8988T (cell line): ENCODE results near the gene KRTAP24-1.

ENCODE experiments used
- DNase-seq: peaks from one replicate; pipeline ENCODE4 v3.0.0; 2011

Gene KRTAP24-1, protein sequence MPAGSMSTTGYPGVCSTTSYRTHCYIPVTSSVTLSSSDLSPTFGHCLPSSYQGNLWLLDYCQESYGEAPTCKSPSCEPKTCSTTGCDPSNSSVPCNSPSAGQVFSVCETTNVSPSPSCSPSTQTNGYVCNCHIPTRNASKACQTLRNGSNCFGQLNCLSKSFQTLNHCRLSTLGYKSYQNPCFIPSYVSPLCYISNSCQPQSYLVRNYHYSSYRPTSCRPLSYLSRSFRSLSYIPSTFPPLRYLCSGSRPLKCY

DNA sequence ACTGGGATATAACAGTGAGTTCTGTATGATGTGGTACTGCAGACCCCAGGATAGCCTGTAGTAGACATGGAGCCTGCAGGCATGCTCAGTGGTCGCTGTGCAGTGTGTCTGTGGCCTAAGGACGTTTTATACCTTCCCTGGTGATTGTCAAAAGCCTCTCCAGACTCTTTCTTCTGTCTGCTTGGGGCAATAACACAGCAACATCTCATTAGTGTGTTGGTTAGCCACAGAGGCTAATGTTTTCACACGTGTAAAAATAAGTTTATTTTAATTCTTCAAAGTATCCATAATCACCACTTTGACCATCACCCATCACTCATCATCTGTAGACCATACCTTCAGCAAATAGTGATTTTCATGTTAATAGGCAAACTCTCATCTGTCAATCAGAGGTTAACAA lies at the start of gene KRTAP24-1:
TSS of gene KRTAP24-1 (minus strand) at position 101 of the 400 bp plus-strand sequence. CDS start at position 83, 18 bp downstream.
- DNase-seq: no peak

DNA sequence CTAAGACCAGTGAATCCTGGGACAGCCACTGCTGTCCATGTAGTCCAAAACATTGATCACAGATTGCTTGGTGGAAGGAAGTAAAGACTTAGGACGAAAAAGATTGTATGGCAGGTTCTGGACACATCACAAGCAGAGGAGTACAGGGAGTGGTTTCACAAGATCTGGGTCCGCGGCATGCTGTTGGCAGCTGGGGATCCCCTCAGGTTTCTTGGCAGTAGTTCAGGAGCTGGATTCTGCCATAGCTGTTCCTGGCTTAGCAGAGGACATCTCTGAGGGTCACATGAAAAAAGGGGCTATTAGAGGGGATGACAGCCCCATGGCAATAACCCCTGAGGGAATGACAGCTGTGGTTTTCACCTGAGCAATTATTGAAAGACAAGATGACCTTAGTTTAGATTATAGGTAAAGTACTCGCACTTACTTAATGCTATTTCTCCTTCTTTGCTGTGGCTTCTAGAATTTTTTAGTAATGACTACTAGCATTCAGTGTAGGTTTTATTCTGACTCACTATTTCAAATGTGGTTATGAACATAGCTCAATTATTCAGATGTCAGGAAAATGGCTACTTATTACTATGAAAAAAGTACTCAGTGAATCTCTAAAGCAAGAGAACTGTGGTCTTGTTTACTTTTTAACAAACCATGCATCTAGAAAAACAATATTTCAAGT lies 46.6 kb upstream of the KRTAP24-1 start:
- no peak for DNase-seq

DNA sequence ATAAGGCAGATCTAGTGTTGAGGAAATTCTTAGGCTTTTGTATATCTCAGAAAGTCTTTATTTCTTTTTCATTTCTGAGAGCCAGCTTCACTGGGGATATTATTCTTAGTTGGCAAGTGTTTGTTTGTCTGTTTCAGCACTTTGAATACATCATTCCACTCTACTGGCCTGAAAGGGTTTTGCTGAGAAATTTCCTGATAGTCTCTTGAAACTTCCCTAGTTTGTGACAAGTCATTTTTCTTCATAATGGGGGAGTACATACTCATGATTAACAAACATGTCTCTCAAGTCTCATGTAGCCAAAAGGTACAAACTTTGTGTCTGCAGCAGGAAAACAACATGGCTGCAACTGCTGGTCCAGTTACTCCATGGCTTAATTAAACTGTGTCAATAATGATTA lies 43.6 kb upstream of the KRTAP24-1 start:
- DNase-seq: no peak

DNA sequence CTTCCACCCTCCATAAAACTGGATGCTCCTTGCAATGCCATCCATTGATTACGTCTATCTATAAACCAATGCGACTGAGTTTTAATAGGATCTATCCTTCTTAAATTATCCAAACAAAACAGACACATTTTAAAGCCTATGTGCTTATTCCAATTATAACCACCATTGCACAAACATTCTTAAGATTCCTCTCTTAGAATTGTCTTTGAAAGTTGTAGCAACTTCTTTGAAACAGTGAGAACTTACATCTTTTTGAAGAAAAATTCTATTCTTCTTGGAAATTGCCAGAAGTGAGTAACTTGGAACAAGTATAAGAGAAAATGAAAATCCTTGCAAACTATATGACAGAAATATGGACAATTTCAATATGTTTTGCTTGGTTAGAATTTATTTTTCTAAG lies 37.5 kb upstream of the KRTAP24-1 start, which contains the start of gene KRTAP26-1:
TSS of gene KRTAP26-1 (minus strand) at position 101 of the 400 bp plus-strand sequence. CDS start 280 bp downstream, outside the sequence.
- DNase-seq: no peak

DNA sequence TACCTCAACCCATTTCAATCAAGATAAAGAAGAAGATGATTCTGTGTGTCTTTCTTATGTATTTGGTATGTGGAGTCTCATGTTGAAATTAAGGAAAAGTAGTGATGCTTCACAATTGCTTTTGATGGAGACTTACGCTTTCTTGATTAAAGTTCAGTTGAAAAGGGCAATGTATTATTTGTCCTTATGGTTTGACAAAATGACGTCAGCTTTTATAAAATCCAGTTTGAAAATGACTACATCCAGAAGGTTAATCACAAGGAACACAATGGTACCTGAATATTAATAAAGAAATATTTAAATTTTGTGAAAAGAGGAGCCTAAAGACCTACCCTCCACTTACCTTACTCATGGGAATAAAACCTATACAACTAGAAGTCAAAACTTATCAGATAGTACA lies 33.0 kb upstream of the KRTAP24-1 start:
- DNase-seq: no peak

DNA sequence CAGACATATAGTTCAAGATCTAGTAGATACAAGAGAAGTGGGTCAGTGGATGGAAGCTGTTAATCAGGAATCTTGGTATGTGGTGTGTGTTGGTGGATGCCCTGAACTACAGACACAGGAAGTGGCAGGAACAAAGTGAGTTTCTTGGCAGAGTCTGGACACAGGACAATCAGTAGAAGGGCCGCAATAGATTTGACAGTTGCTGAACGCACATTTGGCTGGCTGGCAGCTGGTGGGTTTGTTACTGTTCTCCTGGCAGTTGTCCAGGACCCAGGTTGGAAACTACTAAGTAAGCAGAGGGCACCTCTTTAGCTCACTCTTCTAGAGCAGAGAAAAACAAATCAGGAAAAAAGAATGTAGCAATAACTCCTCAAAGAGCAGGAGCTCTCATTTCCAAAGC lies 24.1 kb upstream of the KRTAP24-1 start:
- DNase-seq: no peak

DNA sequence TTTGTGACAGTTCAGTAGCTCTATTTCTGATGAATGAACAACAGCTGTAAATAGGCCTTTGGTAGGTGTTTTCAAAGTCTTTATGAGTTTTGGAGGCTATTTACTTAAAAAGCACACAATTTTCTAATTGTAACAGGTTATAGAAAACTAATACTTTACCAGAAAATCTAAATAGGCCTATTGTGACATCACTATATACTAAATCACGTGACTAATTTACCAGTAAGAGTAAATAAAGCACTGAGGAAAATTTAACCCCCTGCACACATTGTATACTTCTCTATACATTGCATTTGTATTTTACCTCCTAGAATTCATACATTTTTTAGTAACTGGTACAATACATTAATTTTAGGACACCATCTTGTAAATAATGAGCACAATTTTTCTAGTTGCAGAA lies 22.4 kb upstream of the KRTAP24-1 start:
- no peak for DNase-seq

DNA sequence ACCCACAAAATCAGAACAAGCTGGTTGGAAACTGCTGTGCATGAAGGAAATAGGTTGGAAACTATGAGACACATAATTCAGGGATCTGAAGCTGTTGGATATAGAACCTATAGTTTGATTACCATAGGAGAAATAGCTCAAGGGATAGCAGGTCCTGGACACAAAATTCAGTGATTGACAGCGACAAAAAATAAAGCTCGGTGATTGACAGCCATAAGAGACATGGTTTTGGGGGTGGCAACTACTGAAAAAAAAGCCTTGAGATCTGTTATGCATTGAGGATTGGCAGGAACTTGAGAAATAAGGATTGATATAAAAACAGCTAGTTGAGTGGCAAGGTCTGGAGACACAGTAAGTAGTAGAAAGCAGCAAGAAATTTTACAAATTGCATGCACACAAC lies 6.5 kb upstream of the KRTAP24-1 start, which contains the start of gene KRTAP25-1:
TSS of gene KRTAP25-1 (minus strand) at position 300 of the 400 bp plus-strand sequence. CDS start at position 276, 24 bp downstream.
- no peak for DNase-seq

DNA sequence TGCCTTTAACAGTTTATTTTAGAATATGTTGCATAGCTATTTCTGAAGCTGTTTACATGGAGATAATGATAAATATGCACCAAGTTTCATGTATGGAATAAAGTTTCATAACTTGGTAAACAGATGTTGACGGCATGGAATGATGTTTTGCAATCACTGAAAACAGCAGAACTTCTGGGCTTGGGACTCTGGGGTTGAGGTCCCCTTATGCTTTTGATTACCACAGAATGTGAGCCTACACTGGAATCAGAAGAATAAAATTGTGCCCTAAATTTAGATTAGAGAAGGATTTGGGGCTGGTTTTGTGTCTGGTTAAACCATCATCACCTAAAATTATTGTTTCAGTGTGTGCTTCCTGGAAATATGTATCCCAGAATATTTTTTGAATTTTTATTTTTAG lies 11.1 kb downstream of the KRTAP24-1 start:
- no peak for DNase-seq

DNA sequence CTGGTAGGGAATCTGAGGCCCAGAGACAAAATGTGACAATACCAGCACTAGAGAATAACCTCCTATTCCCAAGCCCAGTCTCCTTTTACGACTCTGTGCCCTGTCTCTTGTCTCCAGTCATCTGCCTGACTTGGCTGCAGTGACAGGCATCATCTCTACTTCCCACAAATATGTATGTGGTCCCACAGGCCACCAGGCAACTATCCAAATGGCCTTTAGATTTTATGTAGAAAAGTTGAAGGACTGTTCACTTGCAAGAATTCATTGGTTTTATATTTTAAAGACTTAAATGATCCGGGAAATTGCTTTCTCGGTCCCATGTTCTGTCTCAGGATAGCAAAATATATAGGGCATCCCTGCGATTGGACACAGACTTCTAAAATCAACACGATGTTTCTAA lies 11.6 kb downstream of the KRTAP24-1 start:
- DNase-seq: no peak

DNA sequence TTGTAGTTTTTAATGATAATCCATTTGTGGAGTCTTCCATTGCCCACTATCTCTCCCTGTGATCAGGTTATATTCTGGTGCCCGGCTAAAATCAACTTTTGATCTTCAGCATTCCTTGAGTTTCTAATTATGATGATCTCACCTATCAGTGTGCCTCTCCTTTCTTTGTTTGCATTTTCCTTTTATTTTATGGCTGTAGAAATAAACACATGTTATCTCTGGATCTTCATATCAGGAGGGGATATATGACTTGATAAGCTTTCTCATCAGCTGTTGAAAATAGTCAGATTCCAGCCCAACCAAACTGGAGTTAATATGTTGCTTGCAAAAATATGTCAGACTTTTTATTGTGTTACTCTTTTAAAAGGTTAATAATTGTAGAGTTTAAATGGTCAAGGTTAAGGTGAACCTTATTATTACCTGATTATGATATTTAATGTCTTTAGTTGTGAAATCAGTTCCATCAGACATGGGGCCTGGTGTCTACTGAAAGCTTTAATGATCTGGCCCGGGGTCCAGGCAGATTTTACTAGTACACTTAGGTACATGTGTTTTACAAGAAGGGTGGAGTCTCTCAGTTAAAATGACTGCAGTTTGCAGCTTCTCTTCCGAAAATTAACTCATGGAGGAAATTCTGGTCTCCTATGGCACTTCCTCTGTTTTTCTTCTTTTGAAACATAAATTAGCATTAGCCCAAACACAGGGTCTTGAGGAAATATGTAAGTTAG lies 12.8 kb downstream of the KRTAP24-1 start:
- DNase-seq: no peak

DNA sequence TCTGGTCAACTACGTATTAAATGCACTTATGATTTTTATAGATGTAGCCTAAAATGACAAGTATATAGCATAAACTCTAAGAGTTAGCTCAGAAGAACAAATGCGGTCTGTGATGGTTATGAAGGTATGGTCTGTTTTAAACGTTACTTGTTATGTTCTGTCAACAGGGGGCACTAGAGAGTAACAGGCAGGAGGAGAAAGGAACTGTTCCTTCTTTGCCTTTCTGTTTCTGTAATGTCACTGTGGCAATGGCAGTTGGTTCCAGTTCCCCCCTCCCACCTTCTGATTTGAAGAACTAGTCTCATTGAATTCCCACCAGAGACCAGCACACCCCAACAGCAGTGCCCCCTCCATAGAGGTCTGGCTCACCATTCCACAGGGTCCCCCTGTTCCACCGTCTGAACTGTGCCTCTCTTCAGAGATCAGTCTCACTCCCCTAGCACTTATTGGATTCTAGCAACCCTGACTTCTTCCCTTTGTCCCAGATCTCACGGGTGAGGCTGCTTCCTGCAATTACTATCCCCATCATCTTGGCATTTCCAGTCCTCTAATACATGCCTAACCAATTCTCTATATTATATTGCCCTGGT lies 14.0 kb downstream of the KRTAP24-1 start:
- no peak for DNase-seq

DNA sequence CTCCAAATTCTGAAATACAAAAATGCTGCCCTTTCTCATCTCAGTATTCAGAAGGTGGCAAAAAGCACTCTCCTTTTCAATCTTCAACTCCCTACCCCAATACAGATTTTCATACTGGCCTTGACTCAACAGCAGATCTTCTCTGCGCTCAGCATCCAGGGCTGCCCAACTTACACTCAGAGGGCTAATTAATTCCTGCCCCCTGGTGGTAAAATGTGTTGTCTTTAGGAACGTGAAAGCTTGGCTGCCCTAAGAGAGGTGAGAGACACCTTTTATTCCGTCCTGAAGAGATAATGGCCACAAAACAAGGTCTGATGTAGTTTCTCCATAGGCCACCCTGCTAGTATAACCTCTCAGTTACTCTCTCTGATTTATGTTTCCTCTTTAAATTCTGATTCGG lies 25.0 kb downstream of the KRTAP24-1 start:
- no peak for DNase-seq

DNA sequence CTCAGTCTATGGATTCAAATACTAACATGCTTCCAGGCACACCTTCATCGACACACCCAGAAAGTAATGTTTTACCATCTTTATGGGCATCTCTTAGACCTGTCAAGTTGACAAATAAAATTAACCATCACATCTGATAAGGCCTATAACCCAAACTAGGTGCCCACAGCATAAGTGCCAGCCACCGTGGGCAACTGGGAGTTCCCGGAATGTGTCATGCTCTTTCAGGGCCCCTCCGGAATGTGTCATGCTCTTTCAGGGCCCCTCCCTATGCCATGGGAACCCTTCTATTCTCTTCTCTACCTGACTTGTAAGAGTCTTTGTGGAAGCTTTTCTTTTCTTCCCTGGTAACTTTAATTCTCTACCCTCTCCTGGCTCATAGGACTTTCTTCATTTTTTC lies 26.6 kb downstream of the KRTAP24-1 start:
- no peak for DNase-seq

DNA sequence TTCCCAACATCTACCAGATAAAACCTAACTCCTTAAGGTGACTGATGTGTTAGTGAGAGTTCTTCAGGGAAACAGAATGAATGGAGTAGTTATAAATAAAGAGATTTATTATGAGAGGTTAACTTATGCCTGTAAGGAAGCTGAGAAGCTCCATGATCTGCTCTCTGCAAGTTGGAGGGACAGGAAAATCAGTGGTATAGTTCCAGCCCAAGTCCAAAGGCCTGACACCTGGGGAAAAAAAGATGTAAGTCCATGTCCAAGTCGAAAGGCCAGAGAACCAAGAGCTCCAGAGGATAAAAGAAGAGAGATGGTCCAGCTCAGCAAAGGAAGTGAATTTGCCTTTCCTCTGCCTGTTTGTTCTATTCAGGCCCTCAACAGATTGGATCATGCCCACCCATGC lies 27.1 kb downstream of the KRTAP24-1 start:
- DNase-seq: no peak

DNA sequence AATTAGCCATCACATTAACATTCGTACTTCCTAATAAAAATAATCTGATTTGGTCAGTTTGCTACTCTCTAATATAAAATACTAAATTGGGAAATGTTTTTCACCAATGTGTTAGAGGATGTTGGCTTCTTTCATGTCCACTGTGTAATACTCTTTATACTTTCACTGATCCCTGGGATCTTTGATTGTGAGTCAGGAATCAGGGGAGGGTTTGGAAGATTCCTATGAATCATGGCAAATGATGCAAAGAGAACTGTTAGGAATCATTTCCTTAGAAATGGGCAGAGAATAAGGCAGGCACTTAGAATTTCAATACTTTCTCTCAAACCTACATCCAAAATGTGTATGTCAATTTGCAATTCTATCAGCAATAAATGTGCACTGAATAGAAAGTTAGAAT lies 31.0 kb downstream of the KRTAP24-1 start:
- no peak for DNase-seq

DNA sequence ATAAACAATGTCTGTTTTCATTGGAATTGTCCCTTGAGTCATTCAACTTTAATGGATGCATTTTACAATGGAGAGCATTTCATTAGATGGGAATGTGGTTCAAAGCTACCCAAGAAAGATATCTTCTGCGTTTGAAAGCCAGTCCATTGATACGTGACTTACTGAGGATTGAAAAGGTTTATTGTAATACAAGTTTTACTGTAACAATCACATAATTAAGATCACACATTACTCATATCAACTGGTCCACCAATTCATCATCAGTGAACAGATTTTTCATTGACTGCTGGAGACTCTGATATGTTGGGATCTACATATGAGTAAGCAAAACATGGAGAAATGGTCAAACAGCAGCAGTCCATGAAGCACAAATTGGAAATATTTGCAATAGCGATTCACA lies 32.8 kb downstream of the KRTAP24-1 start:
- no peak for DNase-seq

DNA sequence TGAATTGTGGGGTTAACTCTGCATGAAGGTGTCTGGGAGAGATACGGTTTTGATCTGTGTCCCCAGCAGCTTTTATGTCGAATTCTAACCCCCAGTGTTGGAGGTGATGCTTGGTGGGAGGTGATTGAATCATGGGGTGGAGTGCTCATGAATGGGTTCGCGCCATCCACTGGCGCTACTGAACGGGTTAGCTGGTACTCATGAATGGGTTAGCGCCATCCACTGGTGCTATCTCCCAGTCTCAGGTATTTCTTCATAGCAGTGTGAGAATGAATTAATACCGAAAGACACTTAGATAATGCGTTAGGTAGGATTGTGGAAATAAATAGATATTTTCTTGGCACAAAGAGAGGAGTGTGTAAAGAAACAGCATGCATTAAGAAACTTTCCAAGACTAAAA lies 33.9 kb downstream of the KRTAP24-1 start:
- no peak for DNase-seq

DNA sequence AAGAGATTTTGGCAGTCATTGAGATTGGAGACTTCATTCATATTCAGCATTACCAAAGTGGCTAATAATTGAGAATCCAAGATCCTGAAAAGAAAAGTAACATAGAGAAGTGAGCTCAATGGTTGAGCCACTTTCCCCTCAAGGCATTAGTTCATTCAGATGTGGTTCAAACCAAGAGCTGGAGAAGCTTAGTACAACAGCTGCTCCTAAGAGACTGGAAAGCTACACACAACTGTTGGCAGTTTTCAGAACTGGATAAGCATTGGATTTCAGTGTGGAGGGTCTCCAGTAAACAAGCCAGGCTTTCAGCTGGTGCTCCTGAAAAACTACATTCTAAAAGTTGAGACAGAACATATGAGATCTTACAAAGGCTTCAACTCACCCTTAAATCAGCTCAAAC lies 37.7 kb downstream of the KRTAP24-1 start:
- no peak for DNase-seq

DNA sequence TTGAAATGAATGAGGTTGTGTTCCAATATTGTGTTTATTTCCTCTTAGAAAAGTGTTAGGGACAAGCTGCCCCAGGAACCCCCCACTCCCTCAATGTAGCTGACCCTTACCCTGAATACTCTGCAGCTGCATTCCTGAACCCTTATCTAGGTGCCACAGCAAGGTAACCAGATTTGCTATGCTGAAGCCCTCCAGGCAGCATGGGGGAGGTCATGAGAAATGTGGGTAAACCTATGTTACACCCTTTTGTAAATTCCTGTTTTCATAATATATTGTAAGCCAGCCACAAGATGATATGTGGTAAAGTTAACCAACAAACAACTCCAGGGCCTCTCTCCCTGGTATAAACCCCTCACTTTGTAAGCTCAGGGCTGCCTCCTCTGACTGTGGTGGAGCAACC lies 39.1 kb downstream of the KRTAP24-1 start:
- no peak for DNase-seq

DNA sequence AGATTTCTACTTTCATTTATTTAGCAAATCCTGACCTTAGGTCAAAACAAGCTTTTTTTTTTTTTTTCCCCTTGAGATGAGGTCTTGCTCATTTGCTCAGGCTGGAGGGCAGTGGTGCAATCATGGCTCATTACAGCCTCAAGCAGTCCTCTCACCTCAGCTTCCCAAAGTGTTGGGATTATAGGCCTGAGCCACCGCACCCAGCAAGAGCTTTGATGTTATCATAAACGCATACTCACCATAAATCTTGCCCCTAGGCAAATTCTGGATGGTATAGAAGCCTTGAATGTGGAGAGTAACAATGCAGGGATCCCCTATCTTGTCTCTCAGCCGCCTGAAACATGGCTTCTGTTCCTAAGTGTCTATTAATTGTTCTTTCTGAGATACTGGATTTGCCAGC lies 42.1 kb downstream of the KRTAP24-1 start:
- DNase-seq: no peak

DNA sequence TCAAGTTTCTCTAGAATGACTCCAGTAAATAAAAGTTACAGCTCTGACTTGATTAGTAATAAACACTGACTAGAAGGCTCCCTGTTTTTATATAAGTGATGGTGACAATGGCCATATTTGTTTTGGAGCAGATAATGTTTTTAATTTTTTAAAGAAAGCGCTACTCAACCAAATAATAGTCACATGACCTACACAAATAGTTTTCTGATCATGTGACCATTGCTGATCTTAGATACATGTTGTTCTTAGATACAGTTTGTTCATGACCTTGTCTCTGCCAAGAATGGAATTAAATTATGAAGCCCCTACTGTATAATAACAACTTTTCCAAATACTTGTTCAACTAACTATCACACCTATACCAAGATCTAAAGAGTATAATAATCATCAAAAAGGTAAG lies 44.6 kb downstream of the KRTAP24-1 start:
- DNase-seq: no peak

DNA sequence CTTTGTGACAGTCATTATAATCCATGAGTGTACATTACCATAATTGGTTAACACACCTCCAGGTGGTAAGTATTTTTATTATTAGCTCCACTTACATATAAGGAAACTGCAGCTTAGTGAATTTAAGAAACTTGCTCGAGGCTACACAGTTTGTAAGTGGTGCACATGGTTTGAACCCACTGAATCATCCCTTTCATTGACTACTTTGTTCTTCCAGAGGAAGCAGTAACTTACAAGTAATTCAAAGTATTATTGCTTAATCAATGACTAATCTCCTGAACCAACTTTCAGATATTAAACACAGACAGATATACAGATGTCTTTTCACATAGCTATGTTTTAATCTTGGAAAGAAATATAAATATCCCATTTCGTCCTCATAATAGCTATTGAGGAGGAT lies 48.1 kb downstream of the KRTAP24-1 start:
- no peak for DNase-seq

DNA sequence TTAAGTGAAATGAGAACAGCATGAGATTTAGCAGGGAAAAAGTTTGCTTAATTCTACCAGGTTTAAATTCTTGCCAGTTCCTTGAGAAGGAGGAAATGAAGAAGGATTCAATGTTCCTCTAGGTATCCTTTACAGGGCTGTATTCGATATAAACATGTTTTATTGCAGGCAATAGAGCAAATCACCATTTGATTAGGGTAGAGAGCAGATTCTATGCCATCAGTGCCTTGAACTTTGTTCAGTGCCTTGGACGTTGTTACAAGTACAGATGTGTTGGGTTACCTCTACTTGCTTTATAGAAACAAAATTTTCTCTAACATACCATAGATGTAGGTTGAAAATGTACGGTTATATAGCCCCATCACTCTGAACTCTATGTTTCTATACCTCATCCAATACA lies 48.7 kb downstream of the KRTAP24-1 start:
- DNase-seq: no peak
